GM23248 (cell line): Measurements from ENCODE around the gene ASIC4. TPM values are rescaled to one million over a fixed set of nuclear protein-coding genes. Genes with fewer than 3 reads are reported as not detected.

Experiments used
- DNase-seq: peaks from one replicate; pipeline ENCODE4 v3.0.0-alpha.2; 2015
- H2AFZ ChIP-seq: fragments of 200-600 bp; sonication (generic); 2 replicates; pipeline ENCODE4 v1.6.1; 2016; ENCODE audit warnings: antibody characterized with exemption
- H3F3A ChIP-seq: fragments of 200-600 bp; sonication (generic); 2 replicates; pipeline ENCODE4 v1.6.1; 2016; ENCODE audit warnings: mild to moderate bottlenecking, antibody characterized with exemption, mixed run types; ENCODE audit not compliant: insufficient read depth
- H3K27ac ChIP-seq: fragments of 200-600 bp; sonication (generic); 2 replicates; pipeline ENCODE4 v1.5.1; 2016; ENCODE audit warnings: mild to moderate bottlenecking
- H3K27me3 ChIP-seq: fragments of 200-600 bp; sonication (generic); replicated peaks from 2 replicates; pipeline ENCODE4 v1.6.1; 2016; ENCODE audit warnings: mild to moderate bottlenecking; ENCODE audit not compliant: insufficient read depth
- H3K36me3 ChIP-seq: fragments of 200-600 bp; sonication (generic); 2 replicates; pipeline ENCODE4 v1.6.1; 2016; ENCODE audit warnings: low read depth, mild to moderate bottlenecking
- H3K4me1 ChIP-seq: fragments of 200-600 bp; sonication (generic); 2 replicates; pipeline ENCODE4 v1.6.1; 2016; ENCODE audit warnings: mild to moderate bottlenecking; ENCODE audit not compliant: insufficient read depth
- H3K4me2 ChIP-seq: fragments of 200-600 bp; sonication (generic); one replicate; pipeline ENCODE4 v1.6.1; 2016; ENCODE audit warnings: mild to moderate bottlenecking; ENCODE audit not compliant: unreplicated experiment
- H3K4me3 ChIP-seq: fragments of 200-600 bp; sonication (generic); 2 replicates; pipeline ENCODE4 v1.5.1; 2016; ENCODE audit warnings: mild to moderate bottlenecking
- H3K79me2 ChIP-seq: fragments of 200-600 bp; sonication (generic); 2 replicates; pipeline ENCODE4 v1.6.1; 2016; ENCODE audit warnings: mild to moderate bottlenecking; ENCODE audit not compliant: insufficient read depth
- H3K9ac ChIP-seq: fragments of 200-600 bp; sonication (generic); 2 replicates; pipeline ENCODE4 v1.6.1; 2016; ENCODE audit warnings: mild to moderate bottlenecking
- H3K9me2 ChIP-seq: fragments of 200-600 bp; sonication (generic); 2 replicates; pipeline ENCODE4 v1.6.1; 2016; ENCODE audit warnings: mixed run types, mild to moderate bottlenecking, moderate library complexity; ENCODE audit not compliant: insufficient read depth
- H3K9me3 ChIP-seq: fragments of 200-600 bp; sonication (generic); one replicate; pipeline ENCODE4 v1.6.1; 2017; ENCODE audit warnings: low read depth
- H4K20me1 ChIP-seq: fragments of 200-600 bp; sonication (generic); 2 replicates; pipeline ENCODE4 v1.6.0; 2016; ENCODE audit not compliant: insufficient read depth
- EZH2 ChIP-seq: fragments of 200-600 bp; sonication (generic); IDR thresholded peaks from 2 replicates; pipeline ENCODE4 v1.6.1; 2018; ENCODE audit warnings: antibody characterized with exemption, mild to moderate bottlenecking; ENCODE audit not compliant: insufficient read depth, poor library complexity, severe bottlenecking
- EZH2phosphoT487 ChIP-seq: fragments of 200-600 bp; sonication (generic); IDR thresholded peaks from 2 replicates; pipeline ENCODE4 v1.6.1; 2018; ENCODE audit warnings: antibody characterized with exemption, moderate library complexity, mild to moderate bottlenecking, low read depth; ENCODE audit not compliant: insufficient read depth
- WGBS, 2 experiments: methylation state at CpG; one replicate each; pipeline ENCODE4 v1.1.6; 2015 to 2017; ENCODE audit warnings: low lambda C conversion rate in 2 of 2, low coverage in 1 of 2; ENCODE audit errors: missing lambda C conversion rate in 2 of 2; 5-methylcytosine and 5-hydroxymethylcytosine counted together
- in situ Hi-C: fragments of 300-500 bp; cut with MboI; formaldehyde crosslinking; loops from 2 replicates; pipeline ENCODE4 v1.15.0; 2020
- polyA plus RNA-seq: library from polyadenylated mRNA; unstranded; fragments of >200 nt; fragmentation: Nextera tagmentation; extraction: Ambion mirVana; gene quantifications from 2 replicates; pipeline ENCODE4 v1.2.1, GENCODE V29; 2016
- total RNA-seq: library from RNA; depleted of rRNA; stranded (reverse); fragments of >200 nt; shearing (Covaris generic); gene quantifications from 2 replicates; pipeline ENCODE4 v1.2.3, GENCODE V29; 2014

The ASIC4 gene
- total and polyA plus RNA-seq, 2 experiments from 2014 or later = 0.43 TPM; not detected in 1

DNA sequence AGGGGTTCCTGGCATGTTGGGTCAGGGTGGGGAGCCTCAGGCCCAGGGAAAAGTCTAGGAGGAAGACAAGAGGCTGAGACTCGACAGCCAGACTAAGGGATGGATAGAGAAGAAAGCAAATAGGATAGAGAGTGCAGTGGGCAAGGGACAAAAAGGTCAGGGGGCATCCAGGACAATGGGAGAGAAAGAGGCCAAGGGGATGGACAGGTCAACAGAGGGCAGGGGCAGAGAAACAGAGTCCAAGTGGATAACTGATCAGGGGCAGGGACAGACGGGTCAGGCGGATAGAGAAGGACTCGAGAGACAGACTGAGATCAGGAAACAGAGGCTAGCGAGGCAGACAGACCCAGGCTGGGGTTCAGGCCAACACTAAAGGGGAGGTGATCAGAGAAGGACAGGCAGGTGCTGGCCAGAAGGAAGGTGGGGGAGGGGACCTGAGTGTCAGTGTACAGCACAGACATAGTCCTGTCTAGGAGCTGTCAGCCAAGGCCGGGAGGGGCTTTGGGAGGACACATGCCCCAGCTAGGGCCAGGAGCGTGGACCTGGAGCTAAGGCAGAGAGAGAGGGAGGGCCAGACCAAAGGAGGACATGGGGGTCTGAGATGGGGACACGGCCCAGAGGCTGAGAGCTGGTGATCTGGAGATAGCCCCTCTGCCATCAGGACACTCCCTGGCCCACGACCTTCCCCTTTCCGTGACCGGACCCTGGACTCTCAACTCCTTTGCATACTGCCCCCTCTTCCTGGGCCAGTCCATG, 12.2 kb downstream of the ASIC4 start:
- in situ Hi-C loops = no loop called here
- peaks cover 5% of the 10 kb centered on the region; the same call in 1 of the 2 replicates for H3F3A ChIP-seq

DNA sequence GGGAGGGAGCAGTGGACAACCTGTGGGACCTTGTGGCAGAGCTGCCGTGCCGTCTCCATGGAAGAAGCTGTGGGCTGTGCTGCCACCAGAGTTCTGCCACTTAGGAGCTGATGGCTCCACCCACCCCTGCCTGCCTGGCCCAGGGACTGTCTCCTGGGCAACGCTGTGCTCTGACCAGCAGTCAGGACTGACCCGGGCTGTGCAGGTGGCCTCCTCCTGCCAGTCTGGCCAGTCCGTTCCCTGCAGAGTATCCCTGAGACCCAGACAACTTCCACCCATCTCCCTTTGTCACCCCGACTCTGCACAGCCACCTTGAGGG, 12.8 kb downstream of the ASIC4 start:
- H3K9me2 ChIP-seq = no peaks in the 10 kb centered on the region
- peaks cover under 1% of the 10 kb centered on the region; the same call in 1 of the 2 replicates for H3K4me1 ChIP-seq
- 50 to 56% methylated on average over 6 of the region's 6 CpGs for WGBS, 2 experiments
- H3K4me2 ChIP-seq = no peak overlapping the region
- no peak overlapping the region for H3K27ac ChIP-seq
- H3K9me3 ChIP-seq = no peaks in the 10 kb centered on the region
- no peaks in the 10 kb centered on the region for H3K79me2 ChIP-seq
- no peaks in the 10 kb centered on the region for H4K20me1 ChIP-seq
- no peak overlapping the region for H2AFZ ChIP-seq
- H3K4me3 ChIP-seq = no peak overlapping the region
- DNase-seq = no peak
- TF ChIP-seq EZH2phosphoT487 = no peak
- TF ChIP-seq EZH2 = no peak
- in situ Hi-C loops = no loop called here
- no peak overlapping the region for H3K9ac ChIP-seq
- H3F3A ChIP-seq = peaks cover under 1% of the 10 kb centered on the region; the same call in 1 of the 2 replicates
- H3K27me3 ChIP-seq = peaks cover 19% of the 10 kb centered on the region; the same call in 1 of the 2 replicates
- no peaks in the 10 kb centered on the region for H3K36me3 ChIP-seq

More for the DNA sequence above, 12.2 kb downstream of the ASIC4 start:
- no peak for DNase-seq
- no peaks in the 10 kb centered on the region for H3K9me3 ChIP-seq
- no peaks in the 10 kb centered on the region for H4K20me1 ChIP-seq
- no peak for TF ChIP-seq EZH2phosphoT487
- H3K27ac ChIP-seq = no peak overlapping the region
- H3K9ac ChIP-seq = no peak overlapping the region
- H3K9me2 ChIP-seq = no peaks in the 10 kb centered on the region
- H3K4me2 ChIP-seq = no peak overlapping the region
- peaks cover 19% of the 10 kb centered on the region; the same call in 1 of the 2 replicates for H3K27me3 ChIP-seq
- no peaks in the 10 kb centered on the region for H3K36me3 ChIP-seq
- 72 to 77% methylated on average over 9 to 11 of the region's 11 CpGs for WGBS, 2 experiments
- H2AFZ ChIP-seq = no peak overlapping the region
- peaks cover 6% of the 10 kb centered on the region for H3K4me1 ChIP-seq
- no peak overlapping the region for H3K4me3 ChIP-seq
- H3K79me2 ChIP-seq = no peaks in the 10 kb centered on the region

DNA sequence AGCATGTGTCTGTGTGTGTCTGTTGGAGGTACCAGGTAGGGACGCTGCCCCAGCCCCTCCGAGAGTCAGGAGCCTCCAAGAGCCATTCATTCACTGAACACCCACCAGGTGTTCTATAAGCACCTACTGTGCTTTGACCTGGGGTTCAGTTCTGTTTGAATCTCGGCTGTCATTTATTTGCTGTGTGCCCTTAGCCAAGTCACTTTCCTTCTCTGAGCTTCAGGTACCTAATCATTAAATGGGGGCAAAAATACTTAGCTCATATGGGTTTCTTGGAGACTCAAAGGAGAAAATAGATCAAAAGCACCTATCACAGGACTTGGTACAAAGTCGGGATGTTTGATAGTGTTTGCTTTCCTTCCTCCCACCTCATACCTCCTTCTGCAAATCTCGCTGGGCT, 13.2 kb downstream of the ASIC4 start:
- Histone ChIP-seq H3K27me3 (peaks cover 19% of the 10 kb centered on the region; the same call in 1 of the 2 replicates), H3K27ac (no peak overlapping the region), H3K4me3 (no peak overlapping the region), H2AFZ (no peak overlapping the region), H3K4me2 (no peak overlapping the region), H3K4me1 (no peaks in the 10 kb centered on the region), H4K20me1 (no peaks in the 10 kb centered on the region), H3K79me2 (no peaks in the 10 kb centered on the region), H3K9ac (no peak overlapping the region), H3K9me2 (no peaks in the 10 kb centered on the region), H3K9me3 (no peaks in the 10 kb centered on the region), H3F3A (no peaks in the 10 kb centered on the region), H3K36me3 (no peaks in the 10 kb centered on the region)
- WGBS, 2 experiments = 64 to 66% methylated on average over 5 of the region's 5 CpGs
- in situ Hi-C loops = no loop called here
- TF ChIP-seq EZH2 = no peak
- no peak for TF ChIP-seq EZH2phosphoT487
- DNase-seq = no peak

DNA sequence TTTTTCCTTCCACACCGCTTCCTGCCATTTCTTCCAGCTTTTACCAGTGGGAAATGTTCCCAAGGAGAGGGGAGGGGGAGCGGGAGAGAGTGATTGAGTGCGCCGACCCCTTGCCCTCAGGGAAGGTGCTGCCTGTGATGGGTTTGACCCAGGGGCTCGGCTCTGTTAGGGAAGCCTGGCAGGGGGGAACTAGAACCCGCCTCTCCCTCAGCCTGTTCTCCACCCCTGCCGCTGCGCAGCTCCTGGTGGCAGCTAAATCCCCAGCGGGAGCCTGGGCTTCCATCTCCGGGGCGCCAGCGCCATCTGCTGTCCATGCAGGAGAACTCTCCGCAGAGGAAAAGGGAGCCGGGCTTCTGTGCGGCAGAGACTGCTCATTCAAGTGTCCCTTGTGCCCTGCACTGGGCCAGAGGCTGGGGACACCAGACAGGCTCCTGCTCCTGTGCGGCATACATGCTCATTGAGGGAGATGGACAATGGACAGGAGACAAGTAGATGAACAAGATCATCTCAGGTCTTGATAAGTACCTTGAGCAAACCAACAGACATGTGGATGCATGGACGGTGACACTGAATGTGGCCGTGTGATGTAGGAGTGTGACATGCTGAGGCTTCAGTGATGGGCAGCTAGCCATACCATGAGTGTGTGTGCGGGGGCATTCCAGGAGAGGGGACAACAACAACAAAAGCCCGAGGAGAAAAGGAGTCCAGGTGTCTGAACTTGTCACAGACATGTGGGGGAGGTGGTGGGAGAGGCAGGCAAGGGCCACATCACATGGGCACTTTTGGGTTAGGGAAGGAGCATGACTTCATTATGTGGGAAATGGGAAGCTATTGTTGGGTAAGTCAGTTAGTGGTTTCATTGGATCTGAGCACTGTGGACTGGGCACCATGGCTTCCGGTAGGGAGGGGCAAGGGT, 16.0 kb downstream of the ASIC4 start:
- Histone ChIP-seq H3K79me2 (no peaks in the 10 kb centered on the region), H3K9me2 (no peaks in the 10 kb centered on the region), H2AFZ (peak overlapping the region; percentile 54), H4K20me1 (no peaks in the 10 kb centered on the region), H3K4me1 (no peaks in the 10 kb centered on the region), H3K27me3 (peaks cover 19% of the 10 kb centered on the region; the same call in 1 of the 2 replicates), H3K27ac (no peak overlapping the region), H3K9me3 (no peaks in the 10 kb centered on the region), H3F3A (no peaks in the 10 kb centered on the region), H3K9ac (no peak overlapping the region), H3K36me3 (no peaks in the 10 kb centered on the region), H3K4me3 (peak overlapping the region; percentile 53), H3K4me2 (peak overlapping the region; percentile 67)
- DNase-seq = peak; percentile 90
- no peak for TF ChIP-seq EZH2phosphoT487
- TF ChIP-seq EZH2 = no peak
- 9 to 11% methylated on average over 21 of the region's 21 CpGs for WGBS, 2 experiments
- in situ Hi-C loops = loop anchor here (5.0 kb wide), 1 partner anchor 128 kb away; no protein-coding TSS in a partner anchor
